AG08395 (cell line): ENCODE data around the gene QRSL1.
"Not testable (repeated sequence)": the region's sequence is repeated elsewhere in the genome, so short reads cannot be mapped to it uniquely, and the experiment has no call there.

Experiments used
- DNase-seq: peaks from one replicate; pipeline ENCODE4 v3.0.0; 2012; ENCODE audit warnings: mixed read lengths, low spot score

The QRSL1 gene, protein sequence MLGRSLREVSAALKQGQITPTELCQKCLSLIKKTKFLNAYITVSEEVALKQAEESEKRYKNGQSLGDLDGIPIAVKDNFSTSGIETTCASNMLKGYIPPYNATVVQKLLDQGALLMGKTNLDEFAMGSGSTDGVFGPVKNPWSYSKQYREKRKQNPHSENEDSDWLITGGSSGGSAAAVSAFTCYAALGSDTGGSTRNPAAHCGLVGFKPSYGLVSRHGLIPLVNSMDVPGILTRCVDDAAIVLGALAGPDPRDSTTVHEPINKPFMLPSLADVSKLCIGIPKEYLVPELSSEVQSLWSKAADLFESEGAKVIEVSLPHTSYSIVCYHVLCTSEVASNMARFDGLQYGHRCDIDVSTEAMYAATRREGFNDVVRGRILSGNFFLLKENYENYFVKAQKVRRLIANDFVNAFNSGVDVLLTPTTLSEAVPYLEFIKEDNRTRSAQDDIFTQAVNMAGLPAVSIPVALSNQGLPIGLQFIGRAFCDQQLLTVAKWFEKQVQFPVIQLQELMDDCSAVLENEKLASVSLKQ

DNA sequence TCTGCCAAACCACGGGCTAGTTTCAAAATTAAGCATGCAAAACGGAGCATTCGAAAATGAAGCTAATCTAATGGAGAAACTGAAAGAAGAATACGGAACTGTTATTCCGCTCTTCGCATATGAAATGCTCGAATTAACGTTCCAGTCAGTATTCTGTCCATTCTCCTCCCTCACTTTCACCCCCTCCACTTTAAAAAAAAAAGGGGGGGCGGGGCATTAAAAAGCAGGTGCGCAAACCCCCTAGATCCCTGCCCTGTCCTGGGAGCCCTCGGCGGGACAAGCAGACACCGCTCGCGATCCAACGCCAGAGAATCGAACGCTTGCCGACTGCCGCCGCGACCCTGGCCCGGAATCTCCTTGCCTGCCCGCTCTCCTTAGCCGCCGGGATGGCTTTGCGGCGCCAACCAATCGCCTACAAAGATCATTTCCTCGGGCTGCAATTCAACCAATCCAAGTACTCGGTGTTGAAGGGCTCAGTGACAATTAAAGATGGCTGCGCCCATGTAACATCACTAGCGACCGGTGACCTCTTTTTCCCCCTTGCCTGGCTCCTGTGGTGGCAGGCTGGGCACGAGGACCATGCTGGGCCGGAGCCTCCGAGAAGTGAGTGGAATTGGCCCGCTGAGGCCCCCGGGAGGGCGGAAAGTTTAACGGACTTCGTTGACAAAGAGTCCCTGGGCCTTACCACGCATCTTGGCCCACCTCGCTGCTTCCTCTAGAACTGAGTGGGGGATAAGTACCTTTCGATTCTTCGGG, at the start of gene QRSL1, which contains the start of gene RTN4IP1:
QRSL1 (plus strand) TSS at position 476 of the 756 bp plus-strand sequence; CDS start at position 580, 104 bp downstream.
RTN4IP1 (minus strand) TSS at position 396 of the 756 bp plus-strand sequence. CDS start 477 bp downstream, outside the sequence.
- DNase-seq = peak; percentile 99

DNA sequence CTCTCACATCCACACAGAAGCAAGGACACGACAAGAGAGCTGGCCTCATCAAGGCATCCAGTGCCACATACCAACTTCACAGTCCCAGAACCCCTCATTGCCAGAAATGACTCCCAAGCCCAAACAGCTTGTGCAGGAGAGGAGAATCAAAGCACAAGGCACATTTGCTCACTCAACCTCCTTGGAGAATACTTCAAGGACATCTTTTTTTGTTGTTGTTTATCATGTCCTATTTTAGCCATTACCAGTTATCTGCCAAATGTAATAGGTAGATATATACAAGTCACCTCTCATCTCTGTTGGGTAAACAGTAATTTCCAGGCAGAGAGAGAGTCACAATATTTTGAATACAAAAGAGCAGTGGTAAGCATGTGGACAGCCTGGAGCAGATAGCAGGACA, 47.9 kb upstream of the QRSL1 start:
- no peak for DNase-seq

DNA sequence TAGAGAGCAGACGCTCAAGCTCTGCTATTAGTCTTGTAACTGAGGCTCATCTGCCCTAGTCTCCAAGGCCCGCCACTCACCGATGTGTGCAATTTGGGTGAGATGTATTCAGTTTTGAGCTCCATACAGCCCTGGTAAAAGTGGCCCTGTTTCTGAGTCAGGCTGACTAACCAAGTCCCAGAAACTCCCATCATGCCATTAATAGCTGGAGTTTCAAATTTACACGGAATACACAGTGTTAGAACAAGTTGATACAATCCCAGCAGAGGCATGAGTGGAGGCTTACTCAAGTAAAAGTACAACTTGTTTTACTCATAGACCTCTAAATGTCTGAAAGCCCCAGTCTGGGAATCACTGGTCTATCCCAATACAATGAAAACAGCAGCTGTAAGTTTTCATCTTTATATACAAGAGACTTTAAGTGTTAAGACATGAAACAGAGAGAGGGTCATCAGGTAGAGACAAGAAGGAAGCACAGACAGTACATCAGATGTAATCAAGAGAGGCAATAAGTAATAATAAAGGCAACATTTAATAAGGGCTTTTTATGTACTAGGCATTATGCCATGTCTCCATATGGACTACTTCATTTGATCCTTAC, 42.5 kb upstream of the QRSL1 start:
- DNase-seq = no peak

DNA sequence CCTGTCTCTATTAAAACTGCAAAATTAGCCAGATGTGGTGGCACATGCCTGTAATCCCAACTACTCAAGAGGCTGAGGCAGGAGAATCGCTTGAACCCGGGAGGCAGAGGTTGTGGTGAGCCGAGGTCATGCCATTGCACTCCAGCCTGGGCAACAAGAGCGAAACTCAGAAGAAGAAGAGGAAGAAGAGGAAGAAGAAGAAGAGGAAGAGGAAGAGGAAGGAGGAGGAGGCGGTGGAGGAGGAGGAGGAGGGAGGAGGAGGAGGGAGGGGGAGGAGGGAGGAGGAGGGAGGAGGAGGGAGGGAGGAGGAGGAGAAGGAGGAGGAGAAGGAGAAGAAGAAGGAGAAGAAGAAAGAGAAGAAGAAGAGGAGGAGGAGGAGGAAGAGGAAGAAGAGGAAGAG, 40.4 kb upstream of the QRSL1 start:
- DNase-seq = not testable (repeated sequence)

DNA sequence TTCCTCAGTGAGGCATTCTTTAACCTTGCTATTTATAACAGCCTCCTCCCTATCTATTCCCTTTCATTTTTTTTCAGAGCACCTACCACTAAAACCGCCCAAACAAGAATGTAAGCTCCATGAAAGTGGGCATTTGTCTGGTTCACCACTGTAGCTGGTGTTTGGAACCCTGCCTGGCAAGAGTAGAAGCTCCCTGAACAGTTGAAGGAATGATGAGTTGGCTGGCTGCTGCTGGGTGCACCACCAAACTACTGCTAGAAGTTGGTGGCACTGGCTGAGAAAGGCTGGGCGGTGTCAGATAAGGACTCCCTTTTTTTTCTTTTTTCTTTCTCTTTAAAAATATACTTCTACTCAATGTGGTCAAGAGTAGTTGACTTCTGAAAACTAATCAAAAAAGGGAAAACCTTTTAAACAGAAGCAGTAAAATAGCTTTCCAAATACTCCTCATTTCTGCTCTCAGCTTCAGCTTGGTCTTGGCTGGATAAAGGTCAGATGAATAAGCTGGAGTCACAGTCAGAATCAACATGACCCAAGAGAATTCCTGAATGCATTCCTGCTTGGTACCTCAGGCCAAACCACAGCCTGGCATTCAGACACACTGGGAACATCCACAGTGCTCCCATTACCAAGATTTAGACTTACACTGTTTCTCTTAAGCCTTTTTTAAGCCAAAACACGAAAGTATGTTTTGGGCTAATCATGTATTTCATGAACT, 38.1 kb upstream of the QRSL1 start:
- peak; percentile 92 for DNase-seq

DNA sequence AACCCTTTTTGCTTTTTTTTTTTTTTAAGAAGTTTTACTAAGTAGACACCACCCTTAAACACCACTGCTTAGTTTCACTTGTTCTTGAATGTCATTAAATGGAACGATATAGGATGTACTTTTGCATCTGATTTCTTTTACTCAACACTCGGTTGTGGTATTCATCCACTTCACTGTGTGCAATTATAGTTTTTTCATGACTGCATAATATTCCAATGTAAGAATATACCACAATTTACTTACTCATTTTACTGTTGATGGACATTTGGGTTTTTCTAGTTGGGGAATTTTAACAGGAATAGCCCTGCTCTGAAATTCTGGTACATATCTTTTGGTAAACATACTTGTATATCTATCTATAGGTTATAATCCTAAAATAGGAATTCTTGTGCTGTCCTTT, 29.9 kb upstream of the QRSL1 start:
- no peak for DNase-seq

DNA sequence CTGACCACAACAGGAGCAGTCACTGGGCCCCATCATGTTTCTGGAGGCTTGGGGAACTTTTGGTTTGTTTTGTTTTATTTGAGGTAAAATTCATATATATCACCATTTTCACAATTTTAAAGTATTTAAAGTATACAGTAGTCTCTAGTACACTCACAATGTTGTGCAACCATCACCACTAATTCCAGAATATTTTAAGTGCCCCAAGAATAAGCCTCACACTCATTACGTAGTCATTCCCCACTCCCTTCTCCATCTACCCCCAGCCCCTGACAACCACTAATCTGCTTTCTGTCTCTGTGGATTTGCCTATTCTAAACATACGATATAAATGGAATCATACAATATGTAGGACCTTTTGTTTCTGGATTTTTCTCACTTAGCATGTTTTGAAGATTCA, 29.0 kb upstream of the QRSL1 start:
- DNase-seq = no peak

DNA sequence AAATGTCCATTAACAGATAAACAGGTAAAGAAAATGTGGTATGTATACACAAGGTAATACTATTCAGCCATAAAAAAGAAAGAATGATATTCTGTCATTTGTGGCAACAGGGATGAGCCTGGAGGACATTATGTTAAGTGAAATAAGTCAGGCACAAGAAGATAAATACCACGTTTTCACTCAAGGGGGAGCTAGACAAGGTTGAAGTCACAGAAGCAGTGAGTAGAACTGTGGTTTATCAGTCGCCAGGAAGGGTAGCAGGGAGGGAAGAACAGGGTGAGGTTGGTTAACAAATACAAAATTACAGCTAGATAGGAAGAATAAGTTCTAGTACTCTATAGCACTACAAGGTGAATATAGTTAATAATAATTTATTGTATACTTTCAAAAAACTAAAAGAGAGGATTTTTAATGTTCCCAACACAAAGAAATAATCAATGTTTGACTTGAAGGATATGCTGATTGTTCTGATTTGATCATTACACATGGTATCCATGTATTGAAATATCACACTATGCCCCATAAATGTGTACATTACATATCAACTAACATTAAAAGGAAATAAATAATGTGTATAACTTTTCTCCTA, 21.2 kb upstream of the QRSL1 start:
- peak; percentile 60 for DNase-seq

DNA sequence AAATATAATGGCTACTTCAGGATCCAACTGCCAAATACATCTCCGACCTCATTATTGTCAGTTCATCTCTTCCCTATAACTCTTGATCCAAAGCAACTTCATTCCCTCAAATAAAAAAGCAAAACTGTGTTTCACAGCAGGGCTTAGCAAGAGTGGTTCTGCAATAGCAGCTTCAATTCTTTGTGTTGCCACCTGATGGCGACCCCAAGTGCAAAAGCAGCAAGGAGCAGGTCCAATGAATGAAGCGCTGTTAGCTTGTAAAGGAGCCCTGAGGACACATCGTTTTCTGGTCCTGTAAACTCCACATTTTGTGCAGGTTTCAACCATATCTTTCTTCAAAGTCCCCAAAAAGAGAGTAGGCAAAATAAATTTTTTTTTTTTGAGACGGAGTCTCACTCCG, 19.7 kb upstream of the QRSL1 start:
- DNase-seq = peak; percentile 30

DNA sequence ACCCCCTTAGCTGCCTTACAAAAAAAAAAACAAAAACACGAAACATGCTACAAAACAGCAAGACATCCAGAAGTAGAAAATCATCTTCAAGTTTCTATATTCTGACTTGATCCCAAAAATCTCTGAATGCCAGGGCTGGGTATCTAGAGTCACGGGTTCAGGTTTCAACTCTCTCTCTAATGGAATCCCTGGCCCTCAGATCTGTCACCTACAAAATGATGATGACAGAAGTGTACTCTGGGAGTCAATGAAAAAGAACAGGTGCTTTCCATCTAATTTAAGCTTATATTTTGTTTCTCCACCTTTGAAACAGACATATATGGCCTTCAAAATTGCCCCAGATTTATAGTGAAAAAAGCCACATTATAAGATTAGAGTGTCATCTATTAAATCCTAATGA, 18.3 kb upstream of the QRSL1 start:
- no peak for DNase-seq

DNA sequence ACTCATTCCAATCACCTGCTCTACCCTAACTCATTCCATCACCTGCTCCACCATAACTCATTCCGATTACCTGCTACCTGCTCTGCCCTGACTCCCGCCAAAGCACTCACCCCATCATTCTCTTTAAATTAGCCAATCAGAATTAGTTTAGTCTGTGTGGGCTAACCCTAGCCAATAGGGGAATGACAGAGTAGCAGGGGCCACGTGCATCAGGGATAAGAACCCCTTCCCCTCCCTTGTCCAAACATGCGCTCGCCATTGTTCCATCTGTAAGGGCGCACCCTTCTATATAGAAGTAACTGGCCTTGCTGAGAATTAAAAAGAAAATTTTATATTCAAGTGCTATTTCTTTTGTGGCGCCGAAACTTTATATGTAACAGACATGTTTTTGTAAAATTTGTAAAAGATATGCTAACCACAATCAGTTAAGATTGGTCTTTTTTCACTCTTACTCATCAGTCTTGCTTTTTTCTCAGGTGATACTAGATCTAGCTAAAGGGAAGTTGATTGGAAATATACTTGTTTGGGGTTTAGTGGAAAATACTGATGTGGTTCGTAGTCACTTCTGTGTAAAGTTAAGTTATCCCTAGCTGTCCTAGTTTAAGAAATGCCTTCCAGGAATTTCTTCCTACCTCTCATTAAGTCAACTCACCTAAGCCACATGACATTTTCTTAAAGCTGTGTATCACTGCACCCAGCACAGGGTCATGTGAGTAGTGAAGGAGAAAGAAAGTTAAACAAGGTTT, 16.5 kb upstream of the QRSL1 start:
- no peak for DNase-seq

DNA sequence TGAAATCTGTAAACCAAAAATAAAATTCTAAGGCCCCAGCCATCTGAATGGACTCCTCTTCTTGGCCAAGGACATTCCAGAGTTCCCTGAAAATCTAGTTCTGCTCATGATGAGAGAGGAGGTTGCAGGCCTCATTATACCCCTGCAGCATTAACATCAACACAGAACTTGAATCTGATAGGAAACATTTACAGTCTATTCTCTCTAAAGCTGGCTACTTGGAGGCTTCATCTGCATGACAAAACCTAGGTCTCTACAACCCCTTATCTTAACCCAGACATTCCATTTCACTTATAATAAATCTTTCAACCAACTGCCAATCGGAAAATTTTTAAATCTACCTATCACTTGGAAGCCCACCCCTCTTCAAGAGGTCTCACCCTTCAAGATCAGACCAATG, 15.8 kb upstream of the QRSL1 start:
- DNase-seq = no peak

DNA sequence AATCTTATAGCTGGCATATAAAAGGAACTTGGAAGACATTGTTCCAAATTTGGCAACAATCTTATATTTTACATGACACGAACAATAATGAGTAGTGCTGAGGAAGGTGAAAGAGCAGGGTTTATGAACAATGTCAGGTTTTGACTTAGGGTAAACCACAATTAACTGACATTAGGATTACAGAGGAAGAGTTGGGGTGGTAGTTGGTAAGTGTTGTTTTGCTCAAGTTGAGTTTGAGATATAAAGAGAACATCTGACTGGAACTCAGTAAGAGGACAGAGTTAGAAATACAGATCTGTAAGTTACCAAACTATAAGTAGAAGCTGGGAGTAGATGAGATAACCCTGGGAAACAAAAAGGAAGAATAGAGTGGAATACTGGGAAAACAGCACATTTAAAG, 15.2 kb upstream of the QRSL1 start:
- no peak for DNase-seq

DNA sequence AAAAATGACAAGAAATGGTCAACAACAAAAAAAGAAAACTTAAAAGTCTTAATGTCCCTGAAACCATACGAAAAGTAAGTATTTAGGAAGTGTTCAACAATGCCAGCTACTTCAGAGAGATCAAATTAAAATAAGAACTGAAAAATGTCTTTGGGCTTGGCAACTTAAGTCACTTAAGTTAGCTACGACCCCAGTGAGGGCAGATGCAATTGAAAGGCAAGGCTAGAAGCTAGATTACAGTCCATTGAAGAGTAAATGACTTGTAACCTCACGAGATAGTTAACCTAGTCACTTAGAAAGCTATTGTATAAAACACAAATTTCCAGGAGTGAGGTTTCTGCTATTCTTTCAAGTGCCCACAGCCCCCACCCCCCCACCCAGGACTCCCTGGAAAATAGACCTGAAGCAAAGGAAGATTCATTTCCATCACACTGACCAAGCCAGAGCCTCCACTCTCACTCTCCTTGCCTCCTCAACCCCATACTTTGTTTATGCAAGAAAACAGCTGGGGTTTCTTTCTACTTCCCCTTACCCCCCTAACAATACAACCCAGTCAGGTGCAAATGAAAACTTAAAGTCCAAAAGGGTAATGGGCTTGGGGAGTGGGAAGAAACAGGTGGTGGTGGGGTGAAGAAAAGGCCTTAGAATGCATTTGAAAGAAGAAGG, 14.7 kb upstream of the QRSL1 start:
- no peak for DNase-seq

DNA sequence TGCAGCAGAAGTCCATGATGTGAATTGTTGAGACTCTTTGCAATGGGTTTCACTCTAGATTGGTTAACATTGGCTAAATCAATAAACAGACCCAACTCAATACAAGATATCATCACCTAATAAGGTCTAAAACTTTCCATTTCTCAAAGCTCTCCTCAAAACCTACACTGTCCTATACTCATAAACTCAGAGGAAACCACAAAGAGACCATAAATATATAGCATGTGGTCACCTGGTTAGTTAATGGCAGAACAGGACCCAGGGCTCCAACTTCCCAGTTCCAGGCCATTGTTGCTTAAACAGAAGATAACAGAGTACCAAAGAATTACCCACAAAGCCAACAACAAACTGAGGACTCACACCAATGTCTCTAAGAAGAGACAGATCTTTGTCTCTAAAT, 12.1 kb upstream of the QRSL1 start:
- DNase-seq = no peak

DNA sequence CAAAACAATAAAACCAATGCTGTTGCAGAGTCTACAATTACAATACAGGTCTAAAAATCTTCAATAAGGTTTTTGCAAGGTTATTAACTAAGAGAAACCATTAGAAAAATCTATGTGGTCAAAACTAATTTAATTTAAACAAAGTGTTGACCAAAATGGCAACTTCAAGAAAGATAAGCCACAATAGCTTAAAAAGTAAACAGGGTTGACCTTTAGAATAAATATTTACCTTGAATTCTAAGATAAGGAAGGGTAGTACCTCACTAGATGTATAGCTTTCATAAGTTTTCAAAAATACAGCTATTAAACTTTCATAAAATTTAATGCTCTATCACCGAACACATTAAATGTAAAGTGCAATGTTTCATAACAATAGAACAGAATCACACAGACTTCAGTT, 11.5 kb upstream of the QRSL1 start:
- DNase-seq = no peak

DNA sequence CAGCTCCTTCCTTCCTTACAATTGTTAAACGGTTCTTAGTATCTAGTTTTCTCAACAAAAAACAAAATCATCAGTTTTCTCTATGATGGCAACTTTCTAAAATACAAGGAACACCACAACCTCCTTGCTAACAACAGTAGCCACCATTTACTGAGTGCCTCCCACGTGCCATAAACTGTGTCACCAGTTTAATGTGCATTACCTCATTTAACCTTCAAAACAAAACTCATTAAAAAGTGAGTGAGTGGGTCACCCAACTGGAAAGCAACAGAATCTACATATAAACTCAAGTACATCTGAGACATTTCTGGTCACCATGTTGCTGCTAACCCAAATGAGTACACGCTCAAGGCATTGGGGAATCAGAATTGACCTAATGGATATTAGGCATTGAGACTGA, 11.1 kb upstream of the QRSL1 start:
- DNase-seq = no peak

DNA sequence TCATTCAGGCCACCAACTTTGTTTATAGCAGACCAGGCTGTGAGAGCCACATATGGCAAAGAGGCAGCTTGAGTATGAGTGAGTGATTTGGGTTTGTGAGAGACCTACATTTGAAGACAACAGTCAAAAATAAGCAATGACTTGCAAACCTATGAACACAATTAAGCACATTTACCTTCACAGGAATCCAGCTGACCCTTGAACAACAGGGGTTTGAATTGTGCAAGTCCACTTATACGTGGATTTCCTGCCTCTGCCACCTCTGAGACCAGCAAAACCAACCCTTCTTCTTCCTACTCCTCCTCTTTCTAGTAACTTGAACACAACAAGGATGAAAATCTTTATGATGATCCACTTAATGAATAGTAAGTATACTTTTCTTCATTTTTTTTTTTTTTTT, 10.2 kb upstream of the QRSL1 start:
- no peak for DNase-seq

DNA sequence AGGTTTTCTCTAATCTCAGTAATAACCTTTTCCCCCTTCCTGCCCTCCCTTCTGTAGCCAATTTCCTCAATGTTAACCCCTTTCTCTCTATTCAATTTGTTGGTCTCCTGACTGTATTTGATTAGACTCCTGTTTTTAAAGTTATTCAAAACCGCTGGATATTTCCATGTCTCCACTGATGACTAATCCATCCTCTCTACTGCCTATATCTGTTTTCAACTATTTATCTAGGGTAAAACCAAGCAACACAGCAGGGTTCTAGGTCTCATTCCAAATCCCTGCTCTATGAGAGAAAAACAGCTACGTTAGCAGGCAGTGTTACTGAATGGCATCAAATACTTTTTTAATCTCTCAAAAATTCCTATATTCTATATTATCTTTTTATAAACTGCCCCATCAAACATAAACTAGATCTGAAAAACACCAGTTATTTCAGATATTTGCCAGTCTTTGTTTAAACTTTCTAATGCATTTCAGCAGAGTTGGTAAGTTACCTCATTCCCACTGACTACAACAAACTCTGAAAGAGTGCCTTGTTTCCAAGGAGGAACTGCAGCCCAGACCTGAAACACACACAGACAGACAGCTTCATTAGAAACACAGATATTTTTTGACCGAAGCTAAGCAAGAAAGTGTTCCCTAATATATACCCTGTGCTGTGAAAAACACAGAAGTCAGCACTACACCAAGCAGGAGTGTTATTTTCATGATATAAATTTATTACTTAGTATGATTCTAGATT, 8.3 kb upstream of the QRSL1 start:
- no peak for DNase-seq

DNA sequence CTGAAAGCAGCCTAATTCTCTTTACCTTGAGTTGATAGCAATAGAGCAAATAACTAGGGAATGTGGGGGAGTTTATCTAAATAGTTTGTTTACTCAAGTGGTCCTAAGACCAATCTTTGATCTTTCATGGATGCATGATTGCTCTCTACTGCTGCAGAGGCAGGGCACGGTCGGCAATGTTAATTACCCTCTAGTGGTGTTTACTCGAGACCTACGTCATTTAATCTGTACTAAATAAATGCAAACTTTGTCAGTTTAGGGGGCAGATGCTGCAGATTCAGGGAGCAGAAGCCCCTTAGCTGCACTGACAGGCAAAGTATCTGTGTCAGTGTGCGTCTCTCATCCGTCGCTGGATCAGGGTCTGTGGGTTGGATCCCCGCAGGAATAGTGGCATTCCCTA, 7.0 kb upstream of the QRSL1 start:
- DNase-seq = no peak
